Measurements from ENCODE around the gene GAMT.

GRCh38 chr19:1365319-1366269 lies 35.7 kb downstream of the GAMT start:
- TF ChIP-seq POLR2AphosphoS5 (IDR thresholded peaks at IDR 0.05; ENCODE audit: low read depth) (no peak), JUNB (IDR thresholded peaks at IDR 0.05; ENCODE audit: unreplicated experiment) (no peak), ZNF114 (CRISPR knock-in tag; IDR thresholded peaks at IDR 0.05) (no peak), EZH2 (IDR thresholded peaks at IDR 0.05; ENCODE audit: low read depth, unreplicated experiment) (no peak), CREB1 (CRISPR knock-in tag; IDR thresholded peaks at IDR 0.05; ENCODE audit: low read depth) (no peak), EZH2phosphoT487 (IDR thresholded peaks at IDR 0.05; ENCODE audit: unreplicated experiment) (no peak), STAT1 (IDR thresholded peaks at IDR 0.05; ENCODE audit: unreplicated experiment) (no peak), ZNF331 (CRISPR knock-in tag; IDR thresholded peaks at IDR 0.05; ENCODE audit: low read depth) (no peak), NANOG (IDR thresholded peaks at IDR 0.05; ENCODE audit: borderline replicate concordance) (no peak)
- TF ChIP-seq, protein P1, sequence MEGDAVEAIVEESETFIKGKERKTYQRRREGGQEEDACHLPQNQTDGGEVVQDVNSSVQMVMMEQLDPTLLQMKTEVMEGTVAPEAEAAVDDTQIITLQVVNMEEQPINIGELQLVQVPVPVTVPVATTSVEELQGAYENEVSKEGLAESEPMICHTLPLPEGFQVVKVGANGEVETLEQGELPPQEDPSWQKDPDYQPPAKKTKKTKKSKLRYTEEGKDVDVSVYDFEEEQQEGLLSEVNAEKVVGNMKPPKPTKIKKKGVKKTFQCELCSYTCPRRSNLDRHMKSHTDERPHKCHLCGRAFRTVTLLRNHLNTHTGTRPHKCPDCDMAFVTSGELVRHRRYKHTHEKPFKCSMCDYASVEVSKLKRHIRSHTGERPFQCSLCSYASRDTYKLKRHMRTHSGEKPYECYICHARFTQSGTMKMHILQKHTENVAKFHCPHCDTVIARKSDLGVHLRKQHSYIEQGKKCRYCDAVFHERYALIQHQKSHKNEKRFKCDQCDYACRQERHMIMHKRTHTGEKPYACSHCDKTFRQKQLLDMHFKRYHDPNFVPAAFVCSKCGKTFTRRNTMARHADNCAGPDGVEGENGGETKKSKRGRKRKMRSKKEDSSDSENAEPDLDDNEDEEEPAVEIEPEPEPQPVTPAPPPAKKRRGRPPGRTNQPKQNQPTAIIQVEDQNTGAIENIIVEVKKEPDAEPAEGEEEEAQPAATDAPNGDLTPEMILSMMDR (conservative IDR thresholded peaks at IDR 0.05; ENCODE audit: low read depth in 2 of 2): no peak
- TF ChIP-seq, protein P2, sequence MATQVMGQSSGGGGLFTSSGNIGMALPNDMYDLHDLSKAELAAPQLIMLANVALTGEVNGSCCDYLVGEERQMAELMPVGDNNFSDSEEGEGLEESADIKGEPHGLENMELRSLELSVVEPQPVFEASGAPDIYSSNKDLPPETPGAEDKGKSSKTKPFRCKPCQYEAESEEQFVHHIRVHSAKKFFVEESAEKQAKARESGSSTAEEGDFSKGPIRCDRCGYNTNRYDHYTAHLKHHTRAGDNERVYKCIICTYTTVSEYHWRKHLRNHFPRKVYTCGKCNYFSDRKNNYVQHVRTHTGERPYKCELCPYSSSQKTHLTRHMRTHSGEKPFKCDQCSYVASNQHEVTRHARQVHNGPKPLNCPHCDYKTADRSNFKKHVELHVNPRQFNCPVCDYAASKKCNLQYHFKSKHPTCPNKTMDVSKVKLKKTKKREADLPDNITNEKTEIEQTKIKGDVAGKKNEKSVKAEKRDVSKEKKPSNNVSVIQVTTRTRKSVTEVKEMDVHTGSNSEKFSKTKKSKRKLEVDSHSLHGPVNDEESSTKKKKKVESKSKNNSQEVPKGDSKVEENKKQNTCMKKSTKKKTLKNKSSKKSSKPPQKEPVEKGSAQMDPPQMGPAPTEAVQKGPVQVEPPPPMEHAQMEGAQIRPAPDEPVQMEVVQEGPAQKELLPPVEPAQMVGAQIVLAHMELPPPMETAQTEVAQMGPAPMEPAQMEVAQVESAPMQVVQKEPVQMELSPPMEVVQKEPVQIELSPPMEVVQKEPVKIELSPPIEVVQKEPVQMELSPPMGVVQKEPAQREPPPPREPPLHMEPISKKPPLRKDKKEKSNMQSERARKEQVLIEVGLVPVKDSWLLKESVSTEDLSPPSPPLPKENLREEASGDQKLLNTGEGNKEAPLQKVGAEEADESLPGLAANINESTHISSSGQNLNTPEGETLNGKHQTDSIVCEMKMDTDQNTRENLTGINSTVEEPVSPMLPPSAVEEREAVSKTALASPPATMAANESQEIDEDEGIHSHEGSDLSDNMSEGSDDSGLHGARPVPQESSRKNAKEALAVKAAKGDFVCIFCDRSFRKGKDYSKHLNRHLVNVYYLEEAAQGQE (IDR thresholded peaks at IDR 0.05; ENCODE audit: unreplicated experiment): no peak
- TF ChIP-seq, protein P3, sequence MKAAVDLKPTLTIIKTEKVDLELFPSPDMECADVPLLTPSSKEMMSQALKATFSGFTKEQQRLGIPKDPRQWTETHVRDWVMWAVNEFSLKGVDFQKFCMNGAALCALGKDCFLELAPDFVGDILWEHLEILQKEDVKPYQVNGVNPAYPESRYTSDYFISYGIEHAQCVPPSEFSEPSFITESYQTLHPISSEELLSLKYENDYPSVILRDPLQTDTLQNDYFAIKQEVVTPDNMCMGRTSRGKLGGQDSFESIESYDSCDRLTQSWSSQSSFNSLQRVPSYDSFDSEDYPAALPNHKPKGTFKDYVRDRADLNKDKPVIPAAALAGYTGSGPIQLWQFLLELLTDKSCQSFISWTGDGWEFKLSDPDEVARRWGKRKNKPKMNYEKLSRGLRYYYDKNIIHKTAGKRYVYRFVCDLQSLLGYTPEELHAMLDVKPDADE (IDR thresholded peaks at IDR 0.05): no peak
- TF ChIP-seq, protein P4, sequence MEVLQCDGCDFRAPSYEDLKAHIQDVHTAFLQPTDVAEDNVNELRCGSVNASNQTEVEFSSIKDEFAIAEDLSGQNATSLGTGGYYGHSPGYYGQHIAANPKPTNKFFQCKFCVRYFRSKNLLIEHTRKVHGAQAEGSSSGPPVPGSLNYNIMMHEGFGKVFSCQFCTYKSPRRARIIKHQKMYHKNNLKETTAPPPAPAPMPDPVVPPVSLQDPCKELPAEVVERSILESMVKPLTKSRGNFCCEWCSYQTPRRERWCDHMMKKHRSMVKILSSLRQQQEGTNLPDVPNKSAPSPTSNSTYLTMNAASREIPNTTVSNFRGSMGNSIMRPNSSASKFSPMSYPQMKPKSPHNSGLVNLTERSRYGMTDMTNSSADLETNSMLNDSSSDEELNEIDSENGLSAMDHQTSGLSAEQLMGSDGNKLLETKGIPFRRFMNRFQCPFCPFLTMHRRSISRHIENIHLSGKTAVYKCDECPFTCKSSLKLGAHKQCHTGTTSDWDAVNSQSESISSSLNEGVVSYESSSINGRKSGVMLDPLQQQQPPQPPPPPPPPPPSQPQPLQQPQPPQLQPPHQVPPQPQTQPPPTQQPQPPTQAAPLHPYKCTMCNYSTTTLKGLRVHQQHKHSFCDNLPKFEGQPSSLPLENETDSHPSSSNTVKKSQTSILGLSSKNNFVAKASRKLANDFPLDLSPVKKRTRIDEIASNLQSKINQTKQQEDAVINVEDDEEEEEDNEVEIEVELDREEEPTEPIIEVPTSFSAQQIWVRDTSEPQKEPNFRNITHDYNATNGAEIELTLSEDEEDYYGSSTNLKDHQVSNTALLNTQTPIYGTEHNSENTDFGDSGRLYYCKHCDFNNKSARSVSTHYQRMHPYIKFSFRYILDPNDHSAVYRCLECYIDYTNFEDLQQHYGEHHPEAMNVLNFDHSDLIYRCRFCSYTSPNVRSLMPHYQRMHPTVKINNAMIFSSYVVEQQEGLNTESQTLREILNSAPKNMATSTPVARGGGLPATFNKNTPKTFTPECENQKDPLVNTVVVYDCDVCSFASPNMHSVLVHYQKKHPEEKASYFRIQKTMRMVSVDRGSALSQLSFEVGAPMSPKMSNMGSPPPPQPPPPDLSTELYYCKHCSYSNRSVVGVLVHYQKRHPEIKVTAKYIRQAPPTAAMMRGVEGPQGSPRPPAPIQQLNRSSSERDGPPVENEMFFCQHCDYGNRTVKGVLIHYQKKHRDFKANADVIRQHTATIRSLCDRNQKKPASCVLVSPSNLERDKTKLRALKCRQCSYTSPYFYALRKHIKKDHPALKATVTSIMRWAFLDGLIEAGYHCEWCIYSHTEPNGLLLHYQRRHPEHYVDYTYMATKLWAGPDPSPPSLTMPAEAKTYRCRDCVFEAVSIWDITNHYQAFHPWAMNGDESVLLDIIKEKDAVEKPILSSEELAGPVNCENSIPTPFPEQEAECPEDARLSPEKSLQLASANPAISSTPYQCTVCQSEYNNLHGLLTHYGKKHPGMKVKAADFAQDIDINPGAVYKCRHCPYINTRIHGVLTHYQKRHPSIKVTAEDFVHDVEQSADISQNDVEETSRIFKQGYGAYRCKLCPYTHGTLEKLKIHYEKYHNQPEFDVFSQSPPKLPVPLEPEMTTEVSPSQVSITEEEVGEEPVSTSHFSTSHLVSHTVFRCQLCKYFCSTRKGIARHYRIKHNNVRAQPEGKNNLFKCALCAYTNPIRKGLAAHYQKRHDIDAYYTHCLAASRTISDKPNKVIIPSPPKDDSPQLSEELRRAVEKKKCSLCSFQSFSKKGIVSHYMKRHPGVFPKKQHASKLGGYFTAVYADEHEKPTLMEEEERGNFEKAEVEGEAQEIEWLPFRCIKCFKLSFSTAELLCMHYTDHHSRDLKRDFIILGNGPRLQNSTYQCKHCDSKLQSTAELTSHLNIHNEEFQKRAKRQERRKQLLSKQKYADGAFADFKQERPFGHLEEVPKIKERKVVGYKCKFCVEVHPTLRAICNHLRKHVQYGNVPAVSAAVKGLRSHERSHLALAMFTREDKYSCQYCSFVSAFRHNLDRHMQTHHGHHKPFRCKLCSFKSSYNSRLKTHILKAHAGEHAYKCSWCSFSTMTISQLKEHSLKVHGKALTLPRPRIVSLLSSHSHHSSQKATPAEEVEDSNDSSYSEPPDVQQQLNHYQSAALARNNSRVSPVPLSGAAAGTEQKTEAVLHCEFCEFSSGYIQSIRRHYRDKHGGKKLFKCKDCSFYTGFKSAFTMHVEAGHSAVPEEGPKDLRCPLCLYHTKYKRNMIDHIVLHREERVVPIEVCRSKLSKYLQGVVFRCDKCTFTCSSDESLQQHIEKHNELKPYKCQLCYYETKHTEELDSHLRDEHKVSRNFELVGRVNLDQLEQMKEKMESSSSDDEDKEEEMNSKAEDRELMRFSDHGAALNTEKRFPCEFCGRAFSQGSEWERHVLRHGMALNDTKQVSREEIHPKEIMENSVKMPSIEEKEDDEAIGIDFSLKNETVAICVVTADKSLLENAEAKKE (CRISPR knock-in tag; IDR thresholded peaks at IDR 0.05): no peak

Data from GM23338 (cell line).